GM18519 (cell line): ENCODE measurements around the gene CDKAL1.
"Not testable (repeated sequence)": the region's sequence is repeated elsewhere in the genome, so short reads cannot be mapped to it uniquely, and the experiment has no call there.

ENCODE experiments used
- ATAC-seq: cut with Tn5 transposase; IDR thresholded peaks from one replicate; pipeline ENCODE4 v1.9.1; 2021; ENCODE audit warnings: mild to moderate bottlenecking, moderate library complexity; ENCODE audit not compliant: unreplicated experiment, low FRiP score

CDKAL1 gene

GRCh38 chr6:20905377-20905776 is 371.1 kb downstream of the CDKAL1 start:
- ATAC-seq = no peak

- ATAC-seq = no peak
Observed at GRCh38 chr6:20906945-20907344, 372.7 kb downstream of the CDKAL1 start.

GRCh38 chr6:20907486-20908071 is 373.3 kb downstream of the CDKAL1 start:
- ATAC-seq = no peak

GRCh38 chr6:20909621-20910020 is 375.4 kb downstream of the CDKAL1 start:
- no peak for ATAC-seq

GRCh38 chr6:20911712-20912111 is 377.5 kb downstream of the CDKAL1 start:
- ATAC-seq = no peak

GRCh38 chr6:20915156-20915555 is 380.9 kb downstream of the CDKAL1 start:
- ATAC-seq = no peak

- ATAC-seq = no peak
Observed at GRCh38 chr6:20915626-20916025, 381.4 kb downstream of the CDKAL1 start.

- no peak for ATAC-seq
Observed at GRCh38 chr6:20916086-20916485, 381.8 kb downstream of the CDKAL1 start.

GRCh38 chr6:20918868-20919267 is 384.6 kb downstream of the CDKAL1 start:
- ATAC-seq = no peak

- peak; percentile 90 for ATAC-seq
Observed at GRCh38 chr6:20919677-20920385, 385.6 kb downstream of the CDKAL1 start.

- ATAC-seq = no peak
Observed at GRCh38 chr6:20921578-20921977, 387.3 kb downstream of the CDKAL1 start.

- ATAC-seq = no peak
Observed at GRCh38 chr6:20922743-20923142, 388.5 kb downstream of the CDKAL1 start.

GRCh38 chr6:20924094-20924493 is 389.8 kb downstream of the CDKAL1 start:
- ATAC-seq = not testable (repeated sequence)

GRCh38 chr6:20924911-20925543 is 390.8 kb downstream of the CDKAL1 start:
- ATAC-seq = no peak

GRCh38 chr6:20927130-20927860 is 393.0 kb downstream of the CDKAL1 start:
- no peak for ATAC-seq

GRCh38 chr6:20929283-20929682 is 395.0 kb downstream of the CDKAL1 start:
- no peak for ATAC-seq

- no peak for ATAC-seq
Observed at GRCh38 chr6:20931093-20931492, 396.8 kb downstream of the CDKAL1 start.

- ATAC-seq = no peak
Observed at GRCh38 chr6:20931772-20932171, 397.5 kb downstream of the CDKAL1 start.

GRCh38 chr6:20932284-20932683 is 398.0 kb downstream of the CDKAL1 start:
- ATAC-seq = no peak

- no peak for ATAC-seq
Observed at GRCh38 chr6:20933057-20933788, 399.0 kb downstream of the CDKAL1 start.

GRCh38 chr6:20936949-20937348 is 402.7 kb downstream of the CDKAL1 start:
- ATAC-seq = no peak
